Stimulated activated CD8-positive, alpha-beta memory T cell treated with anti-CD3 and anti-CD28 coated beads, Interleukin-7, amount 100 ng/mL, for 48 hours (primary cell): Measurements from ENCODE around the gene NME4.
"Not testable (repeated sequence)": the region's sequence is repeated elsewhere in the genome, so short reads cannot be mapped to it uniquely, and the experiment has no call there.

Experiments
- DNase-seq, 2 donors: peaks; one replicate each; pipeline ENCODE4 v3.0.0-alpha.2; 2020; ENCODE audit warnings: low read depth in 1 of 2; ENCODE audit errors: extremely low read depth in 1 of 2

NME4 gene

DNA sequence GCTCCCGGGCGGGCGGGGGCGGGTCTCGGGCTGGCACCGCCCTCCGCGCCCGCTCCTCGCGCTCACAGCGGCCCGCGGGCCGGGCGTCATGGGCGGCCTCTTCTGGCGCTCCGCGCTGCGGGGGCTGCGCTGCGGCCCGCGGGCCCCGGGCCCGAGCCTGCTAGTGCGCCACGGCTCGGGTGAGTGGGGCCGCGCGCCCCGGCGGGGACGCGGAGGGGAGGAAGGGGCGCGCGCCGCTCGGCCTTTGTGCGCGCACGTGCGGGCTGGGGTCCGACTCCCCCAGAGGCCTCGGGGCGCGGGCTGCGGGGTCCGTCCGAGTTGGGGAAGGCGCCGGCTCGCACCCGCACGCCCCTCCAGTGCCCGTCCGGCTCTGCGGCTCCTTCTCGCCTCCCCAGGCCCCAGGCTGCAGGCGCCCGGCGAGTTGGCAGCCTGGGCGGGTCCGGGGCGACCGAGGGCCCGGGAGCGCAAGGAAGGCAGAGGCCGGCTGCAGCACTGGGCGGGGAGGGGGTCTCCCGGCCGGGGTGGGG is at the start of gene NME4:
Gene NME4, plus strand, starts transcription at position 65 of the 527 bp plus-strand sequence. Its CDS starts 24 bp downstream, at position 89.
- no peak for DNase-seq

DNA sequence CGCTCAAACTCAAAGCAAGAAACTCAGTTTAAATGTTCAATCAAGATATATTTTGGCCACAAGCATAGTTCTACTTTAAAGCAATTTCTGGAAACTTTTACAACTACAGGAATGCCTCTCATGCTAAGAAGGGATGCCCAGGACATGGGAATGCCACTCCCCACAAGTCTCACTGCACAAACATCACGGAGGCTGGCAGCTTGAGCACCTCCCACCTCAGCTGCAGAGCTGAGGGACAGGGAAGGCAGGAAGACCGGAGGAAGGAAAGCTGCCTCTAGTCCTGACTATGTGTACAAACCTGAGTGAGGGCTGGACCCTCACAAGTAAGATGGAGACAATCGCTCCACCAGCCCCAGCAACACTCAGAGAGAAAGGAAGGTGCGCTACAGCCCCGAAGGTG is 49.8 kb upstream of the NME4 start:
- DNase-seq = no peak

DNA sequence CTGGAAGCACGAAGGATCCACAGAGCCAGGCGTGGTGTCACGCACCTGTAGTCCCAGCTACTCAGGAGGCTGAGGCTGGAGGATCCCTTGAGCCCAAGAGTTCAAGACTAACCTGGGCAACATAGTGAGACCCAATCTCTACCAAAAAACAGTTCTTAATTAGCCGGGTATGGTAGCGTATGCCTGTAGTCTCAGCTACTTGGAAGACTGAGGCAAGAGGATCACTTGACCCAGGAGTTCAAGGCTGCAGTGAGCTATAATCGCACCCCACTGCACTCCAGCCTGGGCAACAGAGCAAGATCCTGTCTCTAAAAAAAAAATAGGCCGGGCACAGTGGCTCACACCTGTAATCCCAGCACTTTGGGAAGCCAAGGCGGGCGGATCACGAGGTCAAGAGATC is 48.5 kb upstream of the NME4 start:
- DNase-seq = not testable (repeated sequence)

DNA sequence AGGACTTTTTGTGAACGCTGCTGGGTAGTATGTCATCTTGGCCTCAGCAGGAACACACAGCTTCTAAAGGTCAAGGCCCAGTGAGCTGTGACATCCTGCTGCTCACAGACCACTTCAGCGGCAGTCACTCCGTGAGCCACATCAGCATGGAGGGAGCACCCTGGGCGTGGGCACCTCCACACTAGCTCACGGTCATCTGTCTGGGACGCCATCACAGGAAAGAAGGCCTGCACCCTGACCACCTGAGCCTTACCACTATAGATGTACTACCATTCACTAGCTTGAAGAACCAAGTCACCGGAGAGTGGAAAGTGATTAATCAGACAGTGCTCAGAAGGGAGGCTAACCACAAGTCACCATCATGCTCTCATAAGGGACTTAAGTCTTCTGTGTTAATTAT is 47.8 kb upstream of the NME4 start:
- no peak for DNase-seq

DNA sequence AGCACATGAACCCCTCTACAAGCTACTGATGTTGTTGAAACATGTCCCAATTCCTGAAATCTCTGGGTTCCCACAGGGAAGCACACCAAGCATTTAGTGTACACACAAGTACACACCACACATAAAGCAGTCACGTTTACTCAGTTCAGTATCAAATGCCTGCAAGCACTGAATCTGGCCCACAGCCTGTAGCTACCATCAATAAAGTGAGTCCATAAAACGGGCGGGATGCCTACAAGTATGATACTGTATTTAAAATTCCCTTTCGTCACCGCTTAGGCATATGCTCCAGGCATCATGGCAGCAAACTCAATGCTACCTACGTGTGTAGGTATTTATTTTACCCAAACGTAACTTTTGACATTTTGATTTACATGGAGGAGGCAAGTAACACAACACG is 46.8 kb upstream of the NME4 start:
- DNase-seq = no peak

DNA sequence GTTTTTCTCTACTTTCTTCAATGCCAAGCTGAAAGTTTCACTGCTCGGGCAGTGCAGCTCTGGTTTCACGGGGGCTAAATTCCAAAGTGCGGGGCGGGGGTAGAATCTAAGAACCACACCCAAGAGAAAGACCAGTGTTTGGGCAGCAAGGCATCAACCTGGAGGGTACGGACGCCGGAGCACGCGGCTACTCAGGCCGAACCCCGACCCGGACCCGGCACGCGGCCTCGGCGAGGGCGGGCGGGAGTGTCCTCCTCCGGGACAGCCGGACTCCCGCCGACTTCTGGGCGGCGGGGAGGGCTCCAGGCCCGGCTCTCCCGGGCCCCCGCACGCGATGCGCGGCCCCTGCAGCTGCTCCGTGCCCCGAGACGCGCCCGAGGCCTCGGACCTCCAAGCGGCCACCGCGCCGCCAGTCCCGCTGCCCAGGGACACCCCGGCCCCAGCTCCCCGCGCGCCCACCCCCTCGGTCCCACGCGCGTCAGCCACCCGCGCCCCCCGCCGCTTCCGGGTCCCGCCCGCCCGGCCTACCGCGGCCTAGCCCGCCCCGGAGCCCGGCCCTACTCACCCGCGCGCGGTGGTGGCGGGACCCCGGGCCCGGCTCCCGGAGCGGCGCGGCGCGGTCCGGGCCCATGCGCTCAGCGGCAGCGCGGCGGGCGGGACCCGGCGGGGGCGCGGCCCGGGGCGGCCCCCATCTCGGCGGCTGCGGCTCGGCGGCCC is 45.0 kb upstream of the NME4 start:
- no peak for DNase-seq

DNA sequence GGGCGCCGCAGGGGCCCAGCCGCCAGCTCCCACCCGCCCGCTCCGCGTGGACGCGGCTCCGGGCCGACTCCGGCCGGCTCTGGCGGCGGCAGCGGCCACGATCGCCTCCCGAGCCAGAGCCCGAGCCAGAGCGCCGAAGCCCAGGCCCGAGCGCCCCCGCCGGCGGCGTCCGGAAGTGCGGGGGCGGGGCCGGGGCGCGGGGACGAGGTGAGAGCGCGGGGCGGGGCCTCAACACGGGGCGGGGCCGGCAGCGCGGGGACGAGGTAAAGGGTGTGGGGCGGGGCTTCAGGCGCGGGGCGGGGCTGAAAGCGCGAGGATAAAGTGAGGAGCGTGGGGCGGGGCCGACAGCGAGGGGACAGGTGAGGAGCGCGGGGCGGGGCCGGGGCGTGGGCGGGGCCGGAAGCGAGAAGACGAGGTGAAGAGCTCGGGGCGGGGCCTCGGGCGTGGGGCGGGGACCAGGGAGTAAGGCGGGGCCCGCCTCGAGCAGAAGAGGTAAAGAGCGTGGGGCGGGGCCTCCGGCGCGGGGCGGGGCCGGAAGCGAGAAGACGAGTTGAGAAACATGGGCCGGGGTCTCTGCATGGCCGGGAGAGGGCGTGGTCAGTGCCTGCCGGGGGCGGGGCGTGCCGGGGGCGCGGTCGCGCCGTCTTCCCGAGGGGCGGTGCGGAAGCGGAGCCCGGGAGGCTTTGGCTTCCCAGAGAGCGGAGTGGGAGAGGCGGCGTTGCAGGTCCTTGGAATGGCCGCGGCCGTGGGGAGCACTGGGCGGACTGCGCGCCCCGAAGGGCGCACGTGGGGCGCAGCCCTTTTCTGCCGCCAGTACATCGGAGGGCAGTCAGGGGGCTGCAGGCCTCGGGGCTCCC is 44.2 kb upstream of the NME4 start, which contains the start of gene AXIN1:
Gene AXIN1, minus strand, starts transcription at position 177 of the 857 bp plus-strand sequence. CDS start 5,698 bp downstream, outside the sequence.
- DNase-seq = peak; percentile 100

DNA sequence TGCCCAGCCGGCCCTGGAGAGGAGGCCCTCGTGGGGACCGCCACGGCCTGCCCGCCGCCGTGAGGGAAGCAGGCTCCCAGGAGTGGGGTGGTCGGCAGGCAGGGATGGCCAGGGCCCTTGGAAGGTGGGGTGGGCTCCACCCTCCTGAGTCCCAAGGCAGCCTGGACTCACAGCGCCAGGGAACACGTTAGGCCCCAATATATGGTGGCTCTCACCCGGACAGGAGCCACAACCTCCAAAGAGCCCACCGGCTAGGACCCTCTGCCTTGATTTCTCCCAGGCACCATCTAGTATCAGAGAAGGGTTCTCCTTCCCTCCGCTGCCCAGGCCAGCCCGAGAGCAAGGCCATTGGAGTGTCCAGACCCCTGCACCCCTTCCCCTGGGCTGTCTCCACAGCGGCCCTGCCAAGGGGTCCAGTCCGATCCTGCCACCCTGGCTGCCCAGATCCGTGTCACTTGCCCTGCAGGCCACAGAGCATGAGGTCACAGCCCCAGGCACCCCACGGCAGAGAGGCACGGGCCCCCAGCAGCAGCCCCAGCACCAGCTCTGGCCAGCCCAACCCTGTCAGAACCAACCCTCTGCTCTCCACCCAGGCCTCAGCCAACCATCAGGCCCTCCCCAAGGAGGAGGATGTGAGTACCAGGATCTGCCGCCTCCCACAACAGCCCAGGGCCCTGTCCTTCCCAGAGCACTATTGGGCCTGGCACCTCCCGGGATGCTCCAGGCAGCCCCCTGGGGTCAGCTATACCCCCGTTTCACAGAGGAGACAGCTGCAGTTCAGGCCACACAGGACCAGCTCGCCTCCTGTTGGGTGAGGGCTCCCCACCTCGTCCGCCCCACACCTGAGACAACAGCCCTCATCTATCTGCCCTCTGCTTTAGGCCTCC is 43.4 kb upstream of the NME4 start:
- DNase-seq = no peak

DNA sequence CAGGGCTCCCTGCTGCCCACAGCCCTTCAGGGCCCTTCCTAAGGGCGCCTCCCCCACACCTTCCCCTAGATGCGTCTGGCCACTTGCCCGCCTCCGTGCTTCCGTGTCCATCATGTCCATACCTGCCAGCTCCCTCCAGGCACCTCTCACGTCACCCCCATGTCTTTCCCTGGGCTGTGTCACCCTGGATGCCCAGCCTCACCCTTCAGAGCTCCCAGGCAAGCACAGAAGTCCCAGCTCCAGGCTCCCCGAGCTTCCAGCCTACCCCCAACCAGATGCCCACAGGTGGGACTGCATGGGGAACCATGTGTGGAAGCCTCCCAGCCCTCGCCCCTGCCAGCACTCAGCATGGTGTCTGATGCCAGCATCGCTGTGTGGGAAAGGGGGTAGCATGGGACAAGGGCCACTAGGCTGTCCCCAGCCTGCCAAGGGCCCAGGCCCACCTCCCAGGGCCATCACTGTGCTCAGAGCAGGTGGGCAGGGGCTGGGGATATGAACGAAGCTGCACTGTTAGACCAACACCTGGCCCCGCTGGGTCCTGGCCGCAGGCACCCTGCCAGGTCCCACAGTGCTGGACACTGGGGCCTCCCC is 42.6 kb upstream of the NME4 start:
- no peak for DNase-seq

DNA sequence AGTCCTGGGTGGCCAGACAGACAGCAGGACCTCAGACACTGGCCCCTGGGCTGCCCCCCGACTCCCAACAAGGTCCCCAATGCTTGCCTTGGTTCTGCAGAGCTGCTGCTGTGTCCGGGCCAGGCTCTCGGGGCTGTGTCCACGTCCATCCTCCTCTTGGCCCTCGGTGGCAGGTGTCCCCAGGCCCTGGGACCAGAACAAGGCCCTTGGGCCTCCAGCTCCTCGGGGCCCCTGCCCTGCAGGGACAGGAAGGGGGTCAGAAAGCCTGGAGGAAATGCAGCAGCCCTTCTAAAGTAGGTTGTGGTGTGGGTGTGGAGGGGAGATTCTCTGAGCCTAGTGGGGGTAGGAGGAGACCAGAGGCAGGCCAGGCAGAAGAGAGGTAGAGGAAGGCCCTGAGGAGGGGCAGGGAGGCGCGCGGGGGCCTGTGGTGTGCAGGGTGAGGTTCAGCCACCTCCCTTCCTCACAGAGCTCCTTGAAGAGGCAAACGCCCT is 42.0 kb upstream of the NME4 start:
- DNase-seq = no peak

DNA sequence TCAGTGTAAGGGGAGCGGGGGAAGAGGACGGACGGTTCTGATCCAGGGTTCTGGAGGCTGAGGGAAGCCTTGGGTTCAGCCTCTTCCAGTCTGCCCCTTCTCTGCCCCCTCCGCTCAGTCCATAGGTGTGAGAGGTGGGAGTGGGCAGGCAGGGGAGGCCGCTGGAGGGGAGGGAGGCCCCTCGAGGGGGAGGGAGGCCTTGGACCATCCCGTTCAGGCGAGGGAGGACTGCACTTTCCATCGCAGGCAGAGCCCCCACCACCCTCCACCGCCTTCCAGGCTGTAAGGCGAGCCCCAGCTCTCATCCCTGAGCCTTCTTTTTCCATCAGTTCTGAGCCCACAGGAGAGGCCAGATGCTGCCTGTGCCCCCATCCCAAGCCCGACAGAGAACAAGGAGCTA is 40.3 kb upstream of the NME4 start:
- no peak for DNase-seq

DNA sequence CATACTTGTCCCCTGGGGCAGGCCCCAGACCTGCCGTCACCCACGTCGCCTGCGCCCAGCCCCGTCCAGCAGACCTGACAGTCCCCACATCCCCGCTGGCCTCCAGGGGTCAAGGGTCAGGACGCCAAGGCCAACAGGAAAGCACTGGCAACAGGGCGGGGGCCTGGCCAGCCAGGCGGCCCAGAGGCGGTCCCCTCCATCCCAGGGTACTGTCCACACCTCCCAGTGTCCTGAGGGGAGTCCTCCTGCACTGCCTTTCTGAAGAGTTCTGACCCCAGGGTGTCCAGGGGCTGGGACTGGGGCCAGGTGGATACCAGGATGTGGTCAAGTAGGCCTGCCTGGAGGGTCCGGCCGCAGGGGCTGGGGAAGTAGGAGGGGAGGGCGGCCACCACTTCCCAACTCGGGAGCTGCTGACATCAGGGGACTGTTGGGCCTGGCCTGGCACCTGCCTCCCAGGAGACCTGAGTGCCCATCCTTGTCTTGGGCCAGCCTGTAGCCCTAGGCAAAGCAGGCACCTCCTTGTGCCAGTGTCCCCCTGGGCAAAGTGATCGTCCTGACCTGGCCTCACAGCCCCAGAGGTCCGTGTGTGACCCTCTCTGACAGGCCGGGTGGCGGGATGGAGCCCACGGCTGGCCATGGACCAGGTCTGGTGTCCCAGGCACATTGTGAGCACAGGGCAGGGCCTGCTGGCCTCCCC is 37.8 kb upstream of the NME4 start:
- DNase-seq = no peak

DNA sequence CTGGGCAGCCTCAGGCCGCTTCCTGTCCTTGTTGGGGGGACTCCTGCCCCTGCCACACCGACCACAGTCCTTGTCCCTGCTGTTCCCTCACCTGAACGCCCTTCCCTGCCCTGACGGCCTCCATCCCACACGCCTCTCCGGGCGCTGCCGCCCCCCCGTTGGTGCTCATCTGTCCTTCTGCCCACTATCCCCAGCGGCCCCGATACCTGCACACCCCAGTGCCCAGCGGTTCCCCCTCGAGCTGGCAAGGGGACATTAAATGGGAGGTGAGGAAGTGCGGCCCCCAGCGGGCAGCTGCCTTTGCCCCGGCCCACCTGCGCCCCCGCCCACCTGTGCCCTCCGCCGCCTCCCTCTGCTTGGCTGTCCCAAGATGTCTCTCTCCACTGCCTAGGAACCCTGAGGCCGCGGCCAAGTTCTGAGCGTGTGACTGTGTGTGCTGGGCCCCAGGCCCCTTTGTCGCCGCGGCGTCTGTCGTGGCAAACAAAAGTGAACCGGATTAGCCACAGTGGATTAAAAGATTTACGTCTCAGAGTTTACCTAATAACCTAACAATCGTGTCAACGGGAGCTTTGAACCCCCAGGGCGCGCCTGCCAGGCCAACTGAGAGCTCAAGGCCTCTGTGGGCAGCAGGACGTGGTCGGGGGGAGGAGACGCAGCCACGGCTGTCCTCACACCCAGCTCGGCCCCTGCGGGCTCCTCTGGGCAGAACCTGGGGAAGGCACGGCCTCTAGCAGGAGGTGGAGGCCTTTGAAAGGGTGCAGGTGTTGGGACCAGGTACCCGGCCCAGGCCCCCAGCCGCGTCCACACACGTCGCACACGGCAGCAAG is 36.9 kb upstream of the NME4 start:
- no peak for DNase-seq

DNA sequence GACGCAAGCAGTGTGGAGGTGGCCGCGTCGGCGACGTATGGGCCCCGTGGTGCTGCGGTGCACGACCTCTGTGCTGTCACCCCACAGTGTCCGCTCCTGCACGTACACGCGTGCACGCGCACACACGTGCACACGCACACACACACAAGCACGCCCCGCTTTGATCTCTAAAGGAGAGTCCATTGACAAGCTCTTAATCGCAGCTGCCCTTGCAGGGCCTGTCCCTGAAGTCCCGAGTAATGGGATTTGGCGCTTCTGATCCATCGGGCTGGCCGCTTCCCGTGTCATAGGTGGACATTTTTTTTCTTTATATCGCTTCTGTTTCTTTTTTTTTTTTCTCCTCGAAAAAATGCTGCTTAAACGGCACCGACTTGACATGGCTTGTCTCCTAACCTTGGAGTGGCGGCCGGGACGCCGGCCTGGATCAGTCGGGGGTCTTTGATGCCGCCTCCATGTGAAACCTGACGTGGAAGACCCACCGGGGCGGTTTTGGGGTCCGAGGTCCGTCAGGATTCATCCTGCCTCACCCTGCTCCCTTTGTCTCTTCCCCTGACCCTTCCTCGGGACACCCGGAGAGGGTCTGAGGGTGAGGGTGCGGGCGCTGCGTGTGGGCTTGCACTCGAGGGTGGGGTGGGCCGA is 36.2 kb upstream of the NME4 start:
- DNase-seq = no peak

DNA sequence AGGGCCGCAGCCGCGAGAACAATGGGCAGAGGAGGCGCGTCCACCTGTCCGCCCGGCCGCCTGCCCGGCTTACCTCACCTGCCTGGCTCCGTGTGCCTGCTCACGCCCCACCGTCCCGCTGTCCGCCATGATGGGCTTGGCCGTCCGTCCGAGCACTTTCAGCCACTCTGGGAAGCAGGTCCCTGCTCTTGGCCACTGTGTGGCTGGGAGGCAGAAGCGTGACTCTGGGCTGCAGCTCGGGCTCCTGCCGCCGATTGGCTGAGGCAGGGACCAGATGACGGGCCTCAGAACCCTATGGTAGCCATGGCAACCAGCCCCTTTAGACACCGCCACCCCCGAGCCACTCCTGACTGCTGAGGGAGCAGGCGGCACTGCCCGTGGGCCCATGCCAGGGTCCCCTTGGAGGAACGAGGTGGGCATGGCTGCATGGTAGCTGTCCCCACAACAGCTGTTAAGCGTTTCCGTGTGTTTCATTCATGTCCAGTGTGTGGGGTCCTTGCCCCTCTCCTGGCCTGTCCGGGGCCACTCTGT is 35.6 kb upstream of the NME4 start:
- no peak for DNase-seq

DNA sequence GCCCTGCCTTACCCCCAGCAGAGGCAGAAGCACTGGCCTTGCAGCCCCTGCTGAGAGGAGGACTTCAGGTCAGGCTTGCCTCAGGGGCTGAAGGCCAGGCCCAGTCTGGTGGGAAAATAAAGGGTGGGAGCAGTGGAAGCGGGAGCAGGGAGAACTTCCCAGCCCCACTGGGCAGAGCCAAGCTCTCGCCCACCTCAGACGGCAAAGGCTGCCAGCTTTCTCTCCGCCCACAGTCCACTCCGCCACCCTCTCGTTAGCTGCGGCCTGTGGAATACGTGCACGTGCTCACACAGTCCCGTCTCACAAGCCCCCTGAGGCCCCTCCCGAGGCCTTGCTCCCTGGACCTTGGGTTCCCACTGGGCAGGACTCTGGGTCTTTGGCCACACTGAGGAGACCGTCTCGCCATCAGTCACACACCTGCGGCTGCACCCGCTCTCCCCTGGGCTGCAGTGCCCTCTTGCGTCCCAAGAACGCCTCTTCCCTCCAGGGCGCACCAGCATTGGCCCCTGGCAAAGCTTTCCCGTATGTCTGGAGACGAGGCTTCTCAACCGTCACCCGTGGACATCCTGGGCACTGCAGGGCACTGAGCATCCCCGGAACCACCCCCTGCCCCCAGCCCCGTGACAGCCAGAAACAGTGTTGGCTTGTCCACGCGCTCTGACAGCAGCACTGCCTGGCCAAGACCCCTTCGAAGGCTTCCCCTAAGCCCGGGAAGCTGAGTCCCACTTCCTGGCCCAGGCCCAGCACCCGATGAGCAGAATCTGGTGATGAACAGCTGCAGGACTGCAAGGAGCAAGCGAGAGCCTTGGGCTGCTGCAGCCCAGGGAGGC is 34.9 kb upstream of the NME4 start:
- peak in 1 of 2 donors; percentile 60 for DNase-seq

DNA sequence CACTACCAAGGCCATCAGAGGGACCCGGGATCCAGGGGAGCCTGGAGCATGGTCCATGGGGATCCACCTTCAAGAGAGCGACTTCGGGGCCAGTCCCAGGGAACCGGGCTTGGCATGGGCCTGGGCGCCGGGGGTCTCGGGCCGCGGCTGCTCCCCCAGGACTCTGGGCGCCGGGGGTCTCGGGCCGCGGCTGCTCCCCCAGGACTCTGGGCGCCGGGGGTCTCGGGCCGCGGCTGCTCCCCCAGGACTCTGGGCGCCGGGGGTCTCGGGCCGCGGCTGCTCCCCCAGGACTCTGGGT is 34.3 kb upstream of the NME4 start:
- DNase-seq = not testable (repeated sequence)
